ENCODE results near the gene HIF1A.

HIF1A gene

DNA sequence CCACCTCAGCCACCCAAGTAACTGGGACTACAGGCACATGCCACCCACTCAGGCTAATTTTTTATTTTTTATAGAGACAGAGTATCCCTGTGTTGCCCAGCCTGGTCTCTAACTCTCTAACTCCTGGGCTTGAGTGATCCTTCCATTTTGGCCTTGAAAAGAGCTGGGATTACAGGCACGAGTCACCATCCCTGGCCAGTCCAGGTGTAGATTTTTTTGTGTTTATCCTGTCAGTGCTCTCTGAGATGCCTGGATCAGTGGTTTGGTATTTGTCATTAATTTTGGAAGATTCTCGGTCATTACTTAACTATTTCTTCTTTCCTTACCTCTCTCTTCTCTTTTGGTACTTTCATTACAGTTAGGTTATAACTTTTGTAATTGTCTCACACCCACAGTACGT lies 5.3 kb upstream of the HIF1A start:
- no peak for DNase-seq (ENCODE audit: low read depth)
- TF ChIP-seq, protein P1, sequence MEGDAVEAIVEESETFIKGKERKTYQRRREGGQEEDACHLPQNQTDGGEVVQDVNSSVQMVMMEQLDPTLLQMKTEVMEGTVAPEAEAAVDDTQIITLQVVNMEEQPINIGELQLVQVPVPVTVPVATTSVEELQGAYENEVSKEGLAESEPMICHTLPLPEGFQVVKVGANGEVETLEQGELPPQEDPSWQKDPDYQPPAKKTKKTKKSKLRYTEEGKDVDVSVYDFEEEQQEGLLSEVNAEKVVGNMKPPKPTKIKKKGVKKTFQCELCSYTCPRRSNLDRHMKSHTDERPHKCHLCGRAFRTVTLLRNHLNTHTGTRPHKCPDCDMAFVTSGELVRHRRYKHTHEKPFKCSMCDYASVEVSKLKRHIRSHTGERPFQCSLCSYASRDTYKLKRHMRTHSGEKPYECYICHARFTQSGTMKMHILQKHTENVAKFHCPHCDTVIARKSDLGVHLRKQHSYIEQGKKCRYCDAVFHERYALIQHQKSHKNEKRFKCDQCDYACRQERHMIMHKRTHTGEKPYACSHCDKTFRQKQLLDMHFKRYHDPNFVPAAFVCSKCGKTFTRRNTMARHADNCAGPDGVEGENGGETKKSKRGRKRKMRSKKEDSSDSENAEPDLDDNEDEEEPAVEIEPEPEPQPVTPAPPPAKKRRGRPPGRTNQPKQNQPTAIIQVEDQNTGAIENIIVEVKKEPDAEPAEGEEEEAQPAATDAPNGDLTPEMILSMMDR (IDR thresholded peaks at IDR 0.05; ENCODE audit: control insufficient read depth, extremely low read depth, insufficient read depth): no peak
- H3K4me3 ChIP-seq (ENCODE audit: low read depth, low read length): no peak overlapping the region

- H3K4me3 ChIP-seq (ENCODE audit: low read depth, low read length): no peak overlapping the region
- TF ChIP-seq, protein P1 (IDR thresholded peaks at IDR 0.05; ENCODE audit: control insufficient read depth, extremely low read depth, insufficient read depth): no peak
- no peak for DNase-seq (ENCODE audit: low read depth)
Observed at GRCh38 chr14:61690982-61691381, 4.3 kb upstream of the HIF1A start.

GRCh38 chr14:61691495-61691894 lies 3.8 kb upstream of the HIF1A start:
- TF ChIP-seq, protein P1 (IDR thresholded peaks at IDR 0.05; ENCODE audit: control insufficient read depth, extremely low read depth, insufficient read depth): no peak
- no peak overlapping the region for H3K4me3 ChIP-seq (ENCODE audit: low read depth, low read length)
- DNase-seq (ENCODE audit: low read depth): no peak

- no peak for DNase-seq (ENCODE audit: low read depth)
- no peak overlapping the region for H3K4me3 ChIP-seq (ENCODE audit: low read depth, low read length)
- TF ChIP-seq, protein P1 (IDR thresholded peaks at IDR 0.05; ENCODE audit: control insufficient read depth, extremely low read depth, insufficient read depth): no peak
Observed at GRCh38 chr14:61694039-61694438, 1.3 kb upstream of the HIF1A start.

- TF ChIP-seq, protein P1 (IDR thresholded peaks at IDR 0.05; ENCODE audit: control insufficient read depth, extremely low read depth, insufficient read depth): no peak
- DNase-seq (ENCODE audit: low read depth): peak; percentile 14
- H3K4me3 ChIP-seq (ENCODE audit: low read depth, low read length): peak overlapping the region; percentile 90
Observed at GRCh38 chr14:61695695-61696527, 598 bp downstream of the HIF1A start.

- peak; percentile 21 for DNase-seq (ENCODE audit: low read depth)
- TF ChIP-seq, protein P1 (IDR thresholded peaks at IDR 0.05; ENCODE audit: control insufficient read depth, extremely low read depth, insufficient read depth): no peak
Observed at GRCh38 chr14:61696753-61697318, 1.5 kb downstream of the HIF1A start.

More at GRCh38 chr14:61696753-61697318, 1.5 kb downstream of the HIF1A start:
- peak overlapping the region; percentile 90 for H3K4me3 ChIP-seq (ENCODE audit: low read depth, low read length)
